GM18499 (cell line): ENCODE data around the gene BANP.
A peak's percentile ranks its signal among the peaks of the same experiment; 100 is the strongest.

ENCODE experiments used
- ATAC-seq: cut with Tn5 transposase; IDR thresholded peaks from one replicate; pipeline ENCODE4 v1.9.1; 2021; ENCODE audit warnings: moderate number of reproducible peaks; ENCODE audit not compliant: insufficient read depth, unreplicated experiment

BANP gene

GRCh38 chr16:87947356-87948118 lies 3.7 kb upstream of the BANP start:
- ATAC-seq = no peak

DNA sequence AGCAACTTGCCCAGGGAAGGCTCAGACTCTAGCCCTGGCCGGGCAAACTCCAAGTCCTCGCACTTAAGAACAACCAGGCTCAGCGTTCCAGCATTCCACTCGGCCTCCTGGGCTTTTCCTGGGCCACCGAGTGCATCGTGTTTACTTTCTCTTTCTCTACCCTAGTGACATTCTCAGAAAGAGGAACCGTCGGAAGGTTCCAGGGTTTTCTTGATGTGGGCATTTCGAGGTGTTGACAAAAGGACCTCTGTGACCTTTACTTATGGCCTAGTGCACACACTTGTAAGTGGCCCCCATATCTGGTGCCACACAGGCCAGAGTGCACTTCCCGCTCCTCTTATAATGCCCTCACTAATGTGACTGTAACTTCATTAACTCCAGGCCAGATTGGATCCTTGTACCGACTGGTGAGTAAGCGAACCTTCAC lies 3.1 kb upstream of the BANP start:
- ATAC-seq = no peak

DNA sequence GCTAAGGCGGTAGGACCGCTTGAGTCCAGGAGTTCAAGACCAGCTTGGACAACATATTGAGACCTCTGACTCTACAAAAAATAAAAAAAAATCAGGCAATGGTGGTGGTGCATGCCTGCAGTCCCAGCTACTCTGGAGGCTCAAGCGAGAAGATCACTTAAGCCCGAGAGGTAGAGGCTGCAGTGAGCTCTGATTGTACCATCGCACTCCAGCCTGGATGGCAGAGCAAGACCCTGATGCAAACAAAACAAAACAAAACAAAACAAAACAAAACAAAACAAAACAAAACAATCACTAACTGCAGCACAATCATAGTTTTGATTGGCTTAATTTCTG lies 2.5 kb upstream of the BANP start:
- ATAC-seq = no peak

- no peak for ATAC-seq
These were observed 2.0 kb upstream of the BANP start for GRCh38 chr16:87949071-87949744.

GRCh38 chr16:87951552-87952538 lies 611 bp downstream of the BANP start:
- no peak for ATAC-seq

- no peak for ATAC-seq
These were observed 1.5 kb downstream of the BANP start for GRCh38 chr16:87952751-87953150.

DNA sequence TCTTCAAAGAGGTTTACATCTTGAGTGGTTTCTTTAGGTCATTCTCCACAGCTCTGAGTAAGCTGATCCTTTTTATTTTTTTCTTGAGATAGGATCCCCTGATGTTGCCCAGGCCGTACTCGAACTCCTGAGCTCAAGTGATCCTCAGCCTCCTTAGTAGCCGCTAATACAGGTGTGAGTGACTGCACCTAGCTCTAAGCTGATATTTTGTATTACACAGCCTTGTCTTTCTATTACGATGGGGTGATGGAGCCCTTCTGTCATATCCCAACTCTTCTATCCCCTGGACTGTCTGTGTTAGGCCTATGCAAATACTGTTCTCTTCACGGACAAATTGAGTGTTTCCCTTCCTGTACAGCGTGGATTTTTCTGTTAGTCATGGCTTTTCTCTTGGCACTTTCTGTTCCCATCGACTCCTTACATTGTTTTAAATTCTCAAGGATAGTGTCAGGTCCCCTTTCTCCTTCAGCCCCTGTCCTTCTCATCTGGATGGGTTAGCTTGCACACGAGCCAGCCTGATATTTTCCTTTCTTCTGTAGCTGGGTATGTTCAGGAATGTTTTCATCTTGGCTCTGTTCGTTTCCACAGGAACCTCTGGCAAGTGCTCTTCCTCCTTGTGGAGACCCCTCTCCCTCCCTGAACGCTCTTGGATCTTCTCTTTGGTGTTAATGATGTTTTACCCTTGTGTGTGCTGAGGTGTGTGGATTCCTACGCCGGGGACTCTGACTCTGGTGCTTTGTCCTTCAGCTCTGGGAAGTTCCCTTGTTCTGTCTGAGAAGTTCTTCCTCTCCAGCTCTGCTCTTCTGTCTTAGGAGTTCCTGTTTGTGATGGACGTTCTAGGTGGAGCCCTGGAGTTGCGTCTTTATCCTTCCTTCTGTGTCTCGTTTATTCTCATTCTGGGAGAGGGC lies 2.3 kb downstream of the BANP start:
- ATAC-seq = no peak

DNA sequence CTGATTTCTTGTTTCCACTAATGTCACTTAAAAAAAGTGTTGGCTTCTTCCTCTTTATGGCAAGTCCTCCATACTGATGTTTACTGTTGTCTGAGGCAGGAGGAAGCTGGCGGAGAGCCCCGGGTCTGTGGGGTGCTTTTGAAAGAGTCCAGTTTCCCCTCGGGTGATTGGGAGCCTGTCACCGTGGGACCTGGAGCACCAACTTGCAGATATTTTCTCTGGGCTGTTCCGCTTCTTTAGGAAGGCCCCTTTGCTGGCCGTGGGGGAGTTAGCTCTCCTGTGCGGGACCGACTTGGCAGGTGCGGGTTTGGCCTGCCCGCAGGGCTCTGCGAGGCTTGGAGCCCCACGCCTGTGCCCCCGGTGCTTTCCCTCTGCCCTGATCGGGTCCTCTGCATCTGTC lies 3.1 kb downstream of the BANP start:
- no peak for ATAC-seq

DNA sequence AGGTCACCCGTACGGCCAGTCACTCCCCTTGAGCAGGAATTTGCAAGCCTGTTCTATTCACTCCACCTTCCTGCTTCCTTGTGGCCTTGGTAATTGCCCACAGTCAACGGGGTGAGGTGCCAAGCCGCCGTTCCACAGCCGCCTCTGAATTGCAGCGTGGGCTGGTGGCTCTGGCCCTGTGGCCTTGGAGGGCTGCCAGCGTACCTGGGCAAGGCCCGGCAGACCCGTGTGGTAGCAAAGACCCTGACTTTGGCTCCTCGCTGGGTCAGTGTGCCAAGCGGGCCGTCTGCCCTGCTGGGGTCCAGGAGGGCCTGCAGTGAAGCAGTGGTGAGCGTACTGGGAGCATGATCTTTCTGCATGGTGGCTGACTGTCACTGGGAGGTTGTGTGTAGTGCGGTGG lies 3.6 kb downstream of the BANP start:
- ATAC-seq = no peak

GRCh38 chr16:87955302-87956097 lies 4.3 kb downstream of the BANP start:
- no peak for ATAC-seq

DNA sequence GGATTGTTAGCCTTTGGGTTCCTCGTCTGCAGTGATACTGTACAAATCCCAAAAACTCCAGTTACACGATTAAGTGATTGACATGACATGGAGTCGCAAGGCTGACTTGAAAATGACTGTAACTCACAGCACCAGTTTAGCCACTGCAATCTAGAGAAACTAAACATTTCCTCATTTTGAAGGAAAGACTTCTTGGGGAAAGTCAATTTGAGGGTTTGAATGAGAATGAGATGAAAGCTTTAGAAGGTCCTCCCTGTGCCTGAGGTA lies 4.8 kb downstream of the BANP start:
- ATAC-seq = no peak

DNA sequence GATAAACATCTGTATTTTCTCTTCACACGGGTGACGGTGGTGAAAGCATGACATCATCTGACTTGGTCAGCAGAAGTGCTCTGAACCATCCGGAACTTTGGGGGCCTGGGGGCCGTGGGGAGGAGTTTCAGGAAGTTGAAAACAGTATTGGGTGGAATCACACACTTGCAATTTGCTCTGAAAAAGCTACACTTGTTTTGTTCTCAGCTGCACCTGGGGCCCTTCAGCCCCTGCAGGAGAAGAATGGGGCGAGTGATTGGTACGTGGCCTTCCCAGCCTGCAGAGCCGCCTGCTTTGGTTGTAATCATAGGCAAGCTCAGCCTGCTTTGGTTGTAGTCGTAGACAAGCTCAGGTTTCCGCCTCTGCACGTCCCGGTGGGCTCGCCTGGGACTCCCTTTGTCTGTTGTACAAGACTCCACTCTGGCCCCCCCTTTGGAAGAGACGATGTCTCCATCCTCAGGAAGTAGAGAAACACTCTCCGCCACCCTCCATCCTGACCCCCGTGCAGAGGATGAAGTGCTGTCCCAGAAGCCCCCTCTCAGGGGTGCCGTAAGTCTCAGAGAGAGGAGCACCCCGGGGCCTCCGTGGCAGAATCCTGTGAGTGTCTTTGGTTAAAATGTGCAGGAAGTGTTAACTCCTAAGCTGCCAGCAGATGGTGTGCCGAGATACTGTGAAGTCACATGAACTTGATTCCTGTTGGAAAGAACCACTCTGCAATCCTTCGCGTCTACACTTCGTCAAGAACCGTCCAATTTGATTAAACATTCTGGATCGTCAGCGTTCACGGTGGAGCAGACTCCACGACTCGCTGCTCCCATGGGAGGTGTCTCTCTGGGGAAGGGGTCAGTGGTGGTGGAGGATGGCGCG lies 5.4 kb downstream of the BANP start:
- peak; percentile 35 for ATAC-seq

- ATAC-seq = no peak
These were observed 6.3 kb downstream of the BANP start for GRCh38 chr16:87957296-87958094.

GRCh38 chr16:87958632-87959031 lies 7.4 kb downstream of the BANP start:
- no peak for ATAC-seq

DNA sequence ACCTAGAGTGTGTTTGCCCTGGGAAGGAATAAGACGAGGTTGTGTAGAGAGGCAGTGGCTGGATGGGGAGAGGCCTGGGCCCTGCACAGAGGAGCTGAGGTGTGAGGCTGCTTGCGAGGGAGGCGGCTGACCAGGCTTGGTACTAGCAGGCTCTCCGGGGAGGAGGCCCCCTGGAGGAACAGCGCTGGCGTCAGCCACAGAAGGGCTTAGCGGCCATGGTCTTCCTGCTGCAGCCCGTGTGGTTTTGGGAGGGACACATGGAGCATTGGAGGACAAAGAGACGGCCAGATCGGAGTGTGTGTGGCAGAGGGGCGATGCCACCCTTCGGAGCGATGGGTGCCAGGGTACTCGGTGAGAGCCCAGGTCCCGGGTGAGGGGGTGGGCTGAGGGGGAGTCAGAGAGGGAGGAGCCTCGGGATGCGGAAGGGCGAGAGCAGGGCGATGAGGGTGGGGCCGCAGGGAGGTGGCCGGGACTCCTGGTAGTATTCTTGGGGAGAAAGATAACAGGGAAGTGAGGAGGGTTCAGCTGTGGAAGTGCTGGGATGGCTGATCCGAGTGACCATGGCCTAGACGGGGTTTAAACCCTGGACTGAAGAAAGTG lies 8.3 kb downstream of the BANP start:
- ATAC-seq = no peak

DNA sequence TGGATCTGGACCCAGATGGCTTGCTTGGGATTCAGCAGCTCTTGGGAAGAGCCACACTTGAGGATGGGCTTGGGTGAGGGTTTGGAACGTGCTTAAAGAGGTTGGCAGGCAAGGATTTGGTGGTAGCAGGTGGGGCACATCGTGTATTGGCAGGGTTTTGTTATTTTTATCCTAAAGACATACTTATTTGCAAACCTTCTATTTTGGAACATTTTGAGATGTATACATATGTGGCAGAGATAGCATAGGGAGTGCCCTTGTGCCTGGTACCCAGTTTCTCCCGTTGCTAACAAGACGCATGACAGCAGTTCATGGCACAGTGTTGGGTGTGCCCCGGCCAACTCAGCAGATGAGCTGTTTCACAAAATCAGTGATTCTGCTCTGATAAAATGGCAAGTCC lies 9.1 kb downstream of the BANP start:
- ATAC-seq = no peak

- no peak for ATAC-seq
These were observed 9.6 kb downstream of the BANP start for GRCh38 chr16:87960852-87961251.
